SHP77 (cell line): ENCODE results near the gene SLC35G2.
"Not testable (repeated sequence)": the region's sequence is repeated elsewhere in the genome, so short reads cannot be mapped to it uniquely, and the experiment has no call there.

Source experiments
- DNase-seq, 2 experiments: peaks; one replicate each; lab custom pipeline; 2025; lab: John Stamatoyannopoulos, UW

The SLC35G2 gene

DNA sequence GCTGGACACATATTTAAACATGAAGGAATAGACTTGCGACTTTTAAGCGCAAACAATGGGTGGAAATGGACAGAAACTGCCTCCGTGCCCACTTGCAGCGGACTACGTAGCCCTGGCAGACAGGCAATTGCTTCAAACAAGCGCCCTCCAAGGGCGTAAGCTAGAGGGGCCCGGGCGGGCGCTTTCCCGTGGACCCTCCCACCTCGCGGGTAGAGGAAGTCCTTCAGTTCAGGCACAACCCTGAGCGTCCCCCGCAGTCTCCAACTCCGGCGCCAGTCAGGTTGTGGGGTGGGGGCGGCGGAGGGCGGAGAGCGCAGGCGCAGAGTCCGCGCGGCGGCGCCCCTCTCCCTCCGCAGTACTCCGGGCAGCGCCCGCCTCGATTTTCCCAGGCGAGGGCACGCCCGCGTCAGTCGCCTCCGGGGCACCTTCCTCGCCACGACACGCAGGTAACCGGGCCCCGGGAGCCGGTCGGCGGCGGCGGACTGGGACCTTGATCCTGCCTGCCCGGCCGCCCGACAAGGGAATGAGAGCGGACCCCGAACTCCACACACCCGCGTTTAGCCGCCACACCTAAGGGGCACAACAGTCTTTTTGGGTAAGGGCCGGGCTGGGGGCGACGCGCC is at the start of gene SLC35G2:
Gene SLC35G2, plus strand, starts transcription at position 358 of the 623 bp plus-strand sequence. CDS start 35,335 bp downstream, outside the sequence.
- DNase-seq: peak; percentile 72 to 74

DNA sequence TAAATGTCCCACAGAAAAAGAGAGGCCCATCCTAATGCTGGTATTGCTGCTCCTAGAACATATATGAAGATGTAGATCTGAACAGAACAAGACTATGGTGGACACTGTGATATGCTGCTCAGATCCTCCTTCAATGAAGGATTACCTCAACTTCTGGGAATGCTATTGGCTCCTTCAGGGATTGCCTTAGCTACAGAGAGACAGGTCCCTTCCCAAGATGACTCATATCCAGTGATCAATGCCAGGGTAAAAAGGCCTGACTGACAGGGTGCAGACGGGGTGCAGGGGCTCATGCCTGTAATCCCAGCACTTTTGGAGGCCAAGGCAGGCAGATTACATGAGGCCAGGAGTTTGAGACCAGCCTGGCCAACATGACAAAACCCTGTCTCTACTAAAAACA is 46.2 kb upstream of the SLC35G2 start:
- no peak for DNase-seq

DNA sequence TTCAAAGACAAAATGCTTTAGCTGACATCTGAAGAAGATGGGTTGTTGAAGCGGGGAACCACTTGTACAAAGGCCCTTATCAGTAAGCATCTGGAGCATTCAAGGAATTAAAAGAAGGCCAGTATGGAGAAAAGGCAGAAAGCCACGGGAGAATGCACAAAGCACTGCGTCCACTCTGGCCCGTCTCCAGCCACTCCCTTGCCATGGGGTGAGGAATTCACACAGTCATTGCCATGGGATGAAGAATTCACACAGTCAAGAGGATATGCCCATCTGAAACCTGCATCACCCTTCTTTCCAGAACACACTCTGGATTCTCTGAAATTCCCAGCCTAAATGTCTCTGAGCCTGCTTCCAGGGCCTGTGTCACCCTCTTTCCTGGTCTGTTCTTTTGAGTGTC is 40.1 kb upstream of the SLC35G2 start:
- no peak for DNase-seq

DNA sequence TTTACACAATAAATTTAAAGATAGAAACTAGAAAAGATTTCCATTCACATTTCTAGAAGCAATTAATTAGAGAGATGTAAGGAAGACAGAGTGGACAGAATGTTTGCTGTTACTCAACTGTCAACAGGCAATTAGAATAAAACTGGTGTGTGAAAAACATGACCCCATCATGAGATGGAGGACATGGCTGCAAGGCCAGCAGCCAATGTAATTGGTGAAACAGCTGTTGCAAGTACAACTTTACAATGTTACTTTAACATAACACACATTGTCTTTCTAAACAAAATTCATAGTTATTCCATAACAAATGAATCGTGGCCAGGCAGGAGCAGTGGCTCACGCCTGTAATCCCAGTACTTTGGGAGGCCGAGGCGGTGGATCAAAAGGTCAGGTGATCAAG is 38.2 kb upstream of the SLC35G2 start:
- no peak for DNase-seq

DNA sequence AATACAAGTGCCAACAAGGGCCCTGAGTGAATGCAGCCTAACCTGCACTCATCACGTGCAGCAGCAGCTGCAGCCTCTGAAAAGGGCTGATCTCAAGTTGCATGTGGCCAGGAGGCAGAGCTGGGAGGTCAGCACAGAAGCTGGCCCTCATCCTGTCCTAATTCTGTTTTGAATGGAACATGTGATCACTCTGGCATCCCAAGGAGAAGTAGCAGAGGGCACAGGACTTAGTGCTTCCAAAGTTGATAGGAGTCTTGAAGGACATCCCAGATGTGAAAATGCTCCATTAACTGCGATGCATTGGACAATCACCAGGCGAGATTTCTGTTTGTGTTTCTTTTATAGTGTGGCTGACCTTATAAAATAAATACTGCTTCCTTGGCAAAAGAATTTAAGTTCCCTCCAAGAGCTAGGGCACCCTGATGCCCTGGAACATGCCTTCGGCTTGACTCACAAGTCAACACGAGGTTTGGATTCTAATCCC is 35.2 kb upstream of the SLC35G2 start:
- DNase-seq: no peak

DNA sequence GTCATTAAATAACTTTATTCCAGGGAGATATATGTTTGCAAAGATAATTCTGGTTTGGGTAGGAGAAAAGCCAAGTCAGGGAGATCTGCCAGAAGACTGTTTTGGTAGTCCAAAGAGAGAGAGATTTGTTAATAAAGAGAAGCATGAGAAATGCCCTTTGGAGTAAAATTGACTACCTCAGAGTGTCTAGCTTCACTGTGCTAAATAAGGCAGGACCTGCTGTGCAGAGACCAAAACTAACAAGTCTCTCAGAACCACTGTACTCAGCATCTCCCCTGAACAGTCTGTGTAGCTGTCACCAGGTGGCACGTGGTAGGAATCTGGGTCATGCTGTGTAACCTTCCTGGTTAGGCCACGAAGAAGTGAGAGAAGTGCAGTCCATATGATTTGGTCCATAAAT is 31.6 kb upstream of the SLC35G2 start:
- no peak for DNase-seq

DNA sequence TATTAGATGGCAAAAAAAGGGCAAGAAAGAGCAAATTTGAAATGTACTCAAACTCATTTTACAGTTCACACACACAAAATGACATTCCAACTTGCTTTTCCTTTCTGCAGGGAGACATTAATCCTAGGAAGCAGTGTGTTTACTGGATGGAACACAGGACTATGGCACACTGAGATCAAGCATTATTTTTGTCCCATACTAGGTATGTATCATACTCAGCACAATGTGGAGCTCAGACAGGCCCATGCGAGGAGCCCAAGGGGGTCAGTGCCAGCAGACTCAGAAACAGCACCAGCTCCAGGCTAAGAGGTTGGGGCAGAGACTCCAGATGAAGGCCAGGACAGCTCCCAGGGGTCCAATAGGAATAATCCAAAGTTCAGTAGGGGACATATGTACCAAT is 30.8 kb upstream of the SLC35G2 start:
- DNase-seq: no peak

DNA sequence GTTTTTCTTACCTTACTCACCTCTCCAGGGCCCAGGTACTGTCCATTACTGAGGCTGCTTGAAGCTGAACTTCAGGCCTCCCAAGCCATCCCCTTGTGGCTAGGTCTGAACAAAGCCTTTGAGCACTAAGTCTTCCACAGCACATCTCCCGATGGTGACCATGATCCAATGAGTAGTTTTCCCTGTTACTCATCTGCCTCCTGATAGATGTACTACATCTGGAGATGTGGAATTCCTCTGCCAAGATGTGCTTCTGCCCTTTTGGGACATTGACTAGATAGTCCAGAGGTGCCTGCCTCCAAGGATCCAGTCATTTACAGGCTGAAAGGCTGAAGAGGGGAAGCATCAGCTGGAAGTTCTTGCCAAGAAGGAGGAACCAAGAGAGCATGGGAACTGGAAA is 28.9 kb upstream of the SLC35G2 start:
- DNase-seq: no peak

DNA sequence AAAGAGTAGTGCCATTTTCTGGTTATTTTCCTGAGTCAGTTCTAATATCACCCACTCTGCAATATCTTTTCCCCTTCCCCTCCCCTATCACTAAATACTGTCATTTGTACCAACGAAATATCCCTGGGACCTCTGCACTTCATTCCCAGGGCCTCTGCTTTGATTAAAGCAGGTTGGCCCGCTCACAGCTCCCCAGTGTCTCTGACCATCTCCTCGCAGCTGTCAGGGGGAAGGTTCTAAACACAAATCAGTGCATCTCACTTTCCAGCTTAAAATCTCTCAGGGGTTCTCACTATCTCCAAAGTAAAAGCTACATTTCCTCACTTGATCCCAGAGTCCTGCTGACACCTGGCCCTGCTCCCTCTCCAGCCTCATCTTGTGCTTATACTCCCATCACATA is 28.1 kb upstream of the SLC35G2 start:
- DNase-seq: no peak

DNA sequence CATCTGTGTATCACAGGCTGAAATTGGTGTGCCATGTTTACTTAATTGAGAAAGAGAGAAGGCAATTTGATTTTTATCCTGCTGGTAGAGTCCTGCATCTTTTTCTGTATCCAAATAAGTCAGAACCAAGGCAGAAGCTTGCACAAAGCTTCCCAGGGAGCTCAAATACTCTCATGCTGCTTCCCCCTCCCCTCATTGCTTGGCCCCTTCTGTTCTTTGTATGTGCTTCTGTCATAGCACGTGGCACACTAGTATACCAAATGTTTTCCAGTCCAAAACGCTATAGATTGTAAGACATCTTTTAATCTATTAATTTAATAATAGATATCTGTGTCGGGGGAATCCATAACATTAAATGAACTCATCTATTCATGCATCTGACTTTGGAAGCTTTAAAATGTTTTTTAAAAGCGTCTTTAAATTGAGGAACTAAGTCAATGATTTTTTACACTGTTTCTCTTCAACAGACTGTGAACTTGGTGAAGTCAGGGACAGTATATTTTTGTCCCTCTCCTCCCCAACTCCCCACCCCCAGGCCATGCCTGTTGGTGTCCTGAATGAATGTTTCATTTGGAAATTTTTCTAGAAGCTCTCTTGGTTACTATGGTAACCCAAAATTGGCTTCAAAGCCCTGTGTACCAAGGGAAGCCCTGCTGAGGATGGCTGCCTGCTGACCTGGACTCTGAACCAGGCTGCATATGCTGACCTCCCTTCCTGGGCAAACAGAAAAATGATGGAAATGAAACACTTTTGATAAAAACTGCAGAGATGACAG is 26.2 kb upstream of the SLC35G2 start:
- no peak for DNase-seq

DNA sequence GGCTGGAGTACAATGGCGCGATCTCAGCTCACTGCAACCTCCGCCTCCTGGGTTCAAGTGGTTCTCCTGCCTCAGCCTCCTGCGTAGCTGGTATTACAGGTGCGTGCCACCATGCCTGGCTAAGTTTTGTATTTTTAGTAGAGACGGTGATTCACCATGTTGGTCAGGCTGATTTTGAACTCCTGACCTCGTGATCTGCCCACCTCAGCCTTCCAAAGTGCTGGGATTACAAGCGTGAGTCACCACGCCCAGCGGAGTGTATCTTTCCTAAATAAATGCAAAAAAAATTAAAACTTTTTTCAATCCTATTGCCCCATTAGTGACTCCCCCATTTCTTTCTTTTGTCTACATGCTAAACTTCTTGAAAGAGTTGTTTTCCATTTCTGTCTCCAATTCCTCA is 17.8 kb upstream of the SLC35G2 start:
- DNase-seq: not testable (repeated sequence)

DNA sequence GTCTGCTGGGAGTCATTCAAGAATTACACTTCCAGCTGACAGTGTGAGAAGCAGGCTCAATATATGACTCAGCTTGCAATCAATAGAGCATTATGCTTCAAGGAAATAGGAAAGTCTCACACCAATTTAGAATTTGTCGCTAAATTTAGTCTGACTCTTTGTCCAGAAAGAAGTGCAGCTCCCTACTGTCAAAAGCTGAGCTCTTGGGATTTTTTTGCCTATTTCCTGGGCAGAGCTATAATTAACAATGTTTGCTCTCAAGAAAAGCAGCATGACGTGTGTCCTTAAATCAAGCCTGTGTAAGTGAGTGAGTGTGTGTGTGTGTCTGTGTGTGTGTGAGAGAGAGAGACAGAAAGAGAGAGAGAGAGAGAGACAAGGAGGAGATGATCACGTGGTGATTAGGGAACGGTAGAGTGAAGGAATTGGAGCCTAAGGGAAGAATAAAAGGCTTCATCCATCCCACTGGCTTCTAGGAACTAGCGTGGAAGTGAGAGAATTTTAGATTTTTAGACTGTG is 16.4 kb upstream of the SLC35G2 start:
- no peak for DNase-seq

DNA sequence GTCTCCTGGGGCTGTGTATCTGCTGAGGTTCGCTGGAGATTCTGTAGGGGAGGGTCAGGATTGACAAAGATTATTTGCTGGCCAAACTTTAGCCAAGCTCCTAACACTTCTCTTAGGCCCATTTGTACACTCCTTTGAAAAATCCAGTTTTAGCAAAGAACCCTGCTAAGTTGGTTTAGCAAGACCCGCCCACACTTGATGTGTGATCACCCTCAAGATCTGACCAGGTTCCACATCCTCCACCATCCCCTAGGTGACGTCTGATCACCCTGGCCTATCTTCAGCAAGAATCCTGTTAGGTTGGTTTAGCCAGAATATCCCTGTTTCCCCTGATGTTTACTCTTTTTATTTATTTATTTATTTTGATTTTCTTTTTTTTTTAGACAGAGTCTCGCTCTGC is 14.8 kb upstream of the SLC35G2 start:
- DNase-seq: no peak

DNA sequence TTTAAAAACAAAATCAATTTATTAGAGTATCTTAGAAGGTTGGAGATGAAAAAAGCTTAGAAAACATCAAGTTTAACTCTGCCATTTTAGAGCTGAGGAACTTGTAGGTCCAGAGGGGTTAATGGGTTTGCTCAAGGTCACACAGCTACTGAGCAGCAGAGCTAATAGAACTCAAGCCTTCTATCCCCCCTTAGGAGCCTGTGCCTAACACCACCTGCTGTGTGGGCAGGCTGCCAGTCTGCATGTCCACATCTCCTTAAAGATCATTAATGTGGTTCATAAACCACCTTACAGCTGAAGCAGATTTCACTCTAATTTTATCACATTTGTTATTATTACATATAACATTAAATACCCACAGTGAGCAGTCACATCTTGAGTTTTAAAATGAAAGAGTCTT is 14.1 kb upstream of the SLC35G2 start:
- DNase-seq: peak; percentile 28 to 41

DNA sequence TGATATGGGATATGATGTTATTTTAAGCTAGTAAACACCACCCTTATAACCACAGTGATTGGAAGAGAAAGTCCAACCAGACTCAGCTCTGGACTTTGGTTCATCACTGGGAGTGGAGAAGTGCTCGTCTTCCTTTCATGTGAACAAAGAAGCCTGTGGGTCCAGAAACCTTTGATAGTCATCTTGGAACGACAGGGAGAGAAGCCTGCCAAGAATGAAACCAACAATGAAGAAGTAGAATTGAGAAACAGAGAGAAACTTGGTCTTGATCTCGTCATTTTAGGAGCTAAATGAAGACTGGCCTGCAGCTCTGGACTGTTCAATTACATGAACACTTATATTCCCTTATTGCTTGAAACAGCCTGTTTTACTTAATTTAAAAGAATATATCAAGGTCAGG is 13.1 kb upstream of the SLC35G2 start:
- DNase-seq: no peak

DNA sequence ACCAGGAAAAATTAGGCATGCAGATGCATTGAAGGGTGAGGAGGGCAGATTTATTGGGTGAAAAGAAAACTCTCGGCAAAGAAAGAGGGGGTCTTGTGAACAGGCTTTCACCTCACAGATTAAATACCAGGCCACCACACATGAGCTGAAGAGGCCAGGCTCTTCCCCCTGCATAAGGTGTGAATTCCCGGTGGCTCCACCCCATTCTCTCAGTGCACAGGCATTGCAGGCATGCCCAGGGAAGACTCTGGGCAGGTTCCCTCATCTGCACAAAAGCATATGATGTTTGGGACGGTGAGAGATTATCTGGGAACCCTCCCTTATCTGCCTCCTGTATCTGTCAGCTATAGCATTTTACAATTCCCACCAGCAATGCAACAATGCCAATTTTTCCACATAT is 7.2 kb upstream of the SLC35G2 start:
- no peak for DNase-seq

DNA sequence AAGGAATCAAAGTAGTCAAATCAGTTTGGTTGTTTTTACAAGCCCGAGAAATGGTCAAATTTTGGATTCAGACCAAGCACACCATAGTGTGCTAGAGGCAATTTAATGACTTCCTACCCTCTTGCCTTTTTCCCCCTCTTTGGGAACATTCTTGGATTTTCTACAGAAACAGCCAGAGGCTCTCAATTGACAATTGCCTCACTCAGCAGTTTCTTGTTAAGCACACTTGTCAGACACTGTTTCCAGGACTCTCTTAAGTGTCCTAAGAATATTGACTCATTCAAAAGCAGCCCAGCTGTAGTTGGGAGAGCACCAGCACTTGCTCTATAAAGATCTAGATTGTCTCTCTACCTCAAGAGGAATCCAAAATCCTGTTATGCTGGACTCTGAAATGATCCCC is 1.5 kb upstream of the SLC35G2 start:
- DNase-seq: no peak

DNA sequence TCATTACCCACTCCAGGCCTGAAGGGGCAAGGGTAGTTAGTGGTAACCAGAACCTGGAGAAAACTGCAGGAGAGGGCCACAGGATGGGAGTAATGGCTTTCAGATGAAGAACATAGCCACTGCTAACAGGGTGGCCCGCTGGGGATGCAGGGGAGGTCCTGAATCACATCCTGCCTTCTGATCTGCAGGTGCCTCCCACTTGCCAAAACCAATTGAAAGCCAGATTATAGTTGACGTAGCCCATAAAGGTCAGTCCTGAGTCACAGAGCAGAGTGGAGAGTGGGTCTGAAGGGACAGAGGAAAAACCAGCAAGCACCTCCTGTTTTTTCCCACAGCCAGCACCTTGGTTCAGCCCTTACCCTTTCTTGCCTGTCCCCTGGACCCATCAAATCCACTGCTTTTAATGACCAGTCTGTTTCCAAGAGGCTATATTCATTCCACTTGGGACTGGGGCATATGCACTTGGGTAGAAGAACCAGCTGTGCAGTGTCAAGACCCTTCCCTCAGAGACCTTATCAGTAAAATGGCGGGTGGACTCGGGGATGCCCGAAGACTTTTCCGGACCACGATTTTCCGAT is 646 bp upstream of the SLC35G2 start:
- peak; percentile 67 to 79 for DNase-seq

DNA sequence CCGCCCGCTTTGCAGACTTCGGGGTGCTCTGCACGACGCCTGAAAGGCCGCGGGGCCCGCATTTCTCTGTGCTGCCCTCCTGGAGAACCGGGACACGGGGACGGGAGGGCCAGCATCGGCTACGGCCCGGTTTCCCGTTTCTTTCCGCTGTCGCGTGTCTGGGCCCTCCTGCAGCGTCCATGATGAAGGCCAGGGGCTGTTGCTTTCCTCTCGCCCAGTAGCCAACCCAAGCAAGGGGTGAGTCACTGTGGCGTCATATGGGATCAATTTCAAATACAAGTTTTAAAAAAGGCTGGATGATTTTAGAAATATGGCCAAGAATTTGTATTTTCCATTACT is 435 bp downstream of the SLC35G2 start:
- DNase-seq: peak; percentile 36 to 41

DNA sequence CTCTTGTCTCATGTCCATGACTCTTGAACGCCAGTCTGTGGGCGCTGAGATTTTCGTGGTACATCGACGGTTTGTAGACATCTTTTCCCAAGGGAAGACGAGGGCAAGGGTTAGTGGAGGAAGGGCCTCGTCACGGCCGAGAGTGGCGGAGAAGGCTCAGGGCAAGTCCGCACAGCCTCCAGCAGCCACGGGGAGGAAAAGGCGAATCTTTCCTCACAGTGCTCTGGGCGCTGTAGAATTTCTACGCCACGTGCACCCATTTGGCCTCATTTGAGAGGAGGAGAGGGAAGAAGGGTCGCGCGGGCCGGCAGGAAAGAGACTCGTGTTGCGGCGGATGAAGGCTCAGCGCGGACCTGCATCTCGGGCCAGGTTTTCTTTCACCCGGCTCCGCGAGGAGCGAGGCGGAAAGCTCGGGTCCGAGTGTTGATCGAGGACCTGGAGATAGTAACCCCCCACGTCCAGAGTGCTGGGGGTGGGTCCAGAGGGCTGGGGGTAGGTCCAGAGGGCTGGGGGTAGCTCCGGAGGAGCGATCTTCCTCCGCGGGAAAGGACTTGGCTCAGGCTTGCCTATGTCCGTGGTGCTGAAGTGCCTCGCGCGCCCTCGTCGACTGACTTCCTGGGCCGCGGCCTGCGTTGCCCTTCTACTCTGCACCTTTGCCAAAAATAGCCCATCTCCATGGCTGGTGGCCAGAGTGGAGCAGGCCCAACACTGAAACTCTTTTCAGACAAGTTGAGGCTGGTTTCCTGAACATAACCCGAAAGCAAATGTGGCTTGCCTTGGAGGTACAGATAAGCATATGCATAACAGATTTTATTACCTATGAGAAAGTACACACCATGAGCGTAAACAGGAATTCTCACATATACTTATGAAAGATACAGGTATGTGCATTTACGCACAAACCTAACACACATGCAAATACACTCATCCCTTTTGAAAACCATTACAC is 1.1 kb downstream of the SLC35G2 start:
- peak; percentile 28 to 64 for DNase-seq

DNA sequence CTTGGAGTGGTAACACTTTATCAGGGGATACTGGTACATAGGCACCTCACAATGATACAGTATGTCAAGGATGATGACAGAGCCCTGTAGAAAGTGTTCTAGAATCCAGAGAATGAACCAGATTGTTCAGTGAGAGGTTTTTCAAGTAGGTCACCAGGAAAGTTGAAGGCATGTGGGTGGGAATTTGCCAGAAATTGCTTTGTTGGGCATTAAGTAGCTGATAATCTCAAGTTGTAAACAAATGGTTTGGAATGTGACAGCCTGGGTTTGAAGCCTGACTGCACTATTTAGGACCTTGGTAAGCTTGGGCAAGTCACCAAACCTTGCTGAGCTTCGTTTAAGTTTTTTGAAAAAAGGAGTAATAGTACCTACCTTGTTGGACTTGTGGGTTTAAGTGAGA is 12.5 kb downstream of the SLC35G2 start:
- DNase-seq: no peak
